MM.1S (cell line): ENCODE data around the gene SLC6A16.

Experiments used
- CTCF ChIP-seq: fragments of 300-600 bp; sonication (generic); IDR thresholded peaks from 2 replicates; pipeline ENCODE4 v1.5.1; 2016; ENCODE audit warnings: antibody characterized with exemption, low read length, mixed read lengths
- EZH2phosphoT487 ChIP-seq: fragments of 300-600 bp; sonication (generic); IDR thresholded peaks from 2 replicates; pipeline ENCODE4 v1.6.1; 2018; ENCODE audit warnings: antibody characterized with exemption, low read length

DNA sequence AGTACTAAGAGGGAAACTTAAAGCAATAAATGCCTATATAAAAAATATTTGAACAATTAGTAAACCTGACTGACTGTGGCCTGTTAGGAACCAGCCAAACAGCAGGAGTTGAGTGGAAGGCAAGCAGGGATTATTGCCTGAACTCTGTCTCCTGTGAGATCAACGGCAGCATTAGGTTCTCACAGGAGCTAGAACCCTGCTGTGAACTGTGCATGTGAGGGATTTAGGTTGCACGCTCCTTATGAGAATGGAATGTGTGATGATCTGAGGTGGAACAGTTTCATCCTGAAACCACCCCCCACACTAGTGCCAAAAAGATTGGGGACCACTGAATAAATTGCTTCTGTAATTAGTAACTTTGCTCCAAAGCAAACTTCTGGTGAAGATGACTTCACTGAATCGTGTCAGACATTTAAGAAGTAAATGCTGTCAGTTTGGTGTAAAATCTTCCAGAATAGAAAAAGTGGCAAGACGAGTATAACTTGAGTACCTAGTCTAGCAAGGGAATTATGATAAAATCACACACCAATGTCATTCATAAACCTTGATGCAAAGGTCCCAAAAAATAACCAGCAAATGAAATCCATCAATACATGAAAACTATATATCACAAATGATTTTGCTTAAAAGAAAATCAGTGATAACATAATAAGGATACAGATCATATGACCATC, 53.8 kb downstream of the SLC6A16 start:
- TF ChIP-seq EZH2phosphoT487 (no peak), CTCF (no peak)
